ENCODE data around the gene HLA-DMA. TPM values are rescaled to one million over a fixed set of nuclear protein-coding genes. Genes with fewer than 3 reads are reported as not detected.
A peak's percentile ranks its signal among the peaks of the same experiment; 100 is the strongest.

The HLA-DMA gene
- total and polyA plus RNA-seq, 9 donors = 5.7 to 162 (median 19.2) TPM

DNA sequence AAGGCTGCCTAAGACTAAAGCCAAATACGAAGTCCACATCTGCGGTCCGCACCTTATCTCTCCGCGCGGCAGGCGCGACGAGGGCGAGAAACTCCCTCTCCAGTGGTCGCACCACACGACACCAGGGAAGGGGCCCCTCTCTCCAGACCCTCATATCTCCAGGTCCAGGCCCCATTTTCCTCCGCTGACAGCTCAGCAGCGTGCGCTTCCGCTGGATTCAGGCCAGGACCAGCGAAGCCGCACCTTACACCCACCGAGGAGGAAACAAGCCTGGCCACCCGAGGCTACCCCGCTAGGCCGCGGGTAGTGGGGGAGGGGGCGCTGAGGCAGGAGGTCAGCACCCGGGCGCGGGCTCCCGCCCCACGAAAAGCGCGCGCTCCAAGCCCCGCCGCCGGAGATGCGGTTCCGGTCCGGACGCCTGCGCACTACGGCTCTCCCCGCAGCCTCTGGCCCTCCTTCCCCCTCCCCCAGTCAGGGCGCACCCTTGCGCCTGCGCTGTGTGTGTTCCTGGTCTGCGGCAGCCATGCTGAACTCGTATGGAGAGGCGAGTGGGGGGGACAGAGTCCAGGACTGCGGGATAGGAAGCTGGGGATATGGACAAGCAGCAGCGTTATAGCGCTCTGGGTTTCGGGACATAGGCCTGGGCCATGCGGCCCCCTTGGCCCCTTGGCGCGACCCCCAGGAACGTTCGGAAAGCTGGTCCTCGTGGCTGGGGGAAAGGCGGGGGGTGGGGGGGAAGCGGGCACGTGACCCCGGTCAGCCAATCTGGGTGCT lies 15.4 kb upstream of the HLA-DMA start, which contains the start of gene BRD2:
BRD2 (plus strand) TSS at position 502 of the 774 bp plus-strand sequence. CDS start 4,305 bp downstream, outside the sequence.
- TF ChIP-seq EP300 (IDR thresholded peaks at IDR 0.05) (peak; percentile 30), POLR2A (IDR thresholded peaks at IDR 0.05) (peak; percentile 98)
- TF ChIP-seq, protein P1, sequence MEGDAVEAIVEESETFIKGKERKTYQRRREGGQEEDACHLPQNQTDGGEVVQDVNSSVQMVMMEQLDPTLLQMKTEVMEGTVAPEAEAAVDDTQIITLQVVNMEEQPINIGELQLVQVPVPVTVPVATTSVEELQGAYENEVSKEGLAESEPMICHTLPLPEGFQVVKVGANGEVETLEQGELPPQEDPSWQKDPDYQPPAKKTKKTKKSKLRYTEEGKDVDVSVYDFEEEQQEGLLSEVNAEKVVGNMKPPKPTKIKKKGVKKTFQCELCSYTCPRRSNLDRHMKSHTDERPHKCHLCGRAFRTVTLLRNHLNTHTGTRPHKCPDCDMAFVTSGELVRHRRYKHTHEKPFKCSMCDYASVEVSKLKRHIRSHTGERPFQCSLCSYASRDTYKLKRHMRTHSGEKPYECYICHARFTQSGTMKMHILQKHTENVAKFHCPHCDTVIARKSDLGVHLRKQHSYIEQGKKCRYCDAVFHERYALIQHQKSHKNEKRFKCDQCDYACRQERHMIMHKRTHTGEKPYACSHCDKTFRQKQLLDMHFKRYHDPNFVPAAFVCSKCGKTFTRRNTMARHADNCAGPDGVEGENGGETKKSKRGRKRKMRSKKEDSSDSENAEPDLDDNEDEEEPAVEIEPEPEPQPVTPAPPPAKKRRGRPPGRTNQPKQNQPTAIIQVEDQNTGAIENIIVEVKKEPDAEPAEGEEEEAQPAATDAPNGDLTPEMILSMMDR (IDR thresholded peaks at IDR 0.05) = peak in 1 of 3 donors; percentile 20
- H3K4me3 ChIP-seq = peak within 1 kb of the TSS; percentile 54
- no peaks in the 10 kb centered on the region for H3K36me3 ChIP-seq
- WGBS, 3 donors = 0% methylated on average over 38 to 62 of the region's 62 CpGs
- intact Hi-C loops (cut with DNase I) = no loop called here
- H3K9me3 ChIP-seq = no peaks in the 10 kb centered on the region
- peaks cover 4% of the 10 kb centered on the region for H3K4me1 ChIP-seq (ENCODE audit: insufficient read depth)
- peak; percentile 97 to 98 (median 98) for DNase-seq
- H3K27ac ChIP-seq = peak within 1 kb of the TSS; percentile 95 to 98
- H3K27me3 ChIP-seq = no peaks in the 10 kb centered on the region

DNA sequence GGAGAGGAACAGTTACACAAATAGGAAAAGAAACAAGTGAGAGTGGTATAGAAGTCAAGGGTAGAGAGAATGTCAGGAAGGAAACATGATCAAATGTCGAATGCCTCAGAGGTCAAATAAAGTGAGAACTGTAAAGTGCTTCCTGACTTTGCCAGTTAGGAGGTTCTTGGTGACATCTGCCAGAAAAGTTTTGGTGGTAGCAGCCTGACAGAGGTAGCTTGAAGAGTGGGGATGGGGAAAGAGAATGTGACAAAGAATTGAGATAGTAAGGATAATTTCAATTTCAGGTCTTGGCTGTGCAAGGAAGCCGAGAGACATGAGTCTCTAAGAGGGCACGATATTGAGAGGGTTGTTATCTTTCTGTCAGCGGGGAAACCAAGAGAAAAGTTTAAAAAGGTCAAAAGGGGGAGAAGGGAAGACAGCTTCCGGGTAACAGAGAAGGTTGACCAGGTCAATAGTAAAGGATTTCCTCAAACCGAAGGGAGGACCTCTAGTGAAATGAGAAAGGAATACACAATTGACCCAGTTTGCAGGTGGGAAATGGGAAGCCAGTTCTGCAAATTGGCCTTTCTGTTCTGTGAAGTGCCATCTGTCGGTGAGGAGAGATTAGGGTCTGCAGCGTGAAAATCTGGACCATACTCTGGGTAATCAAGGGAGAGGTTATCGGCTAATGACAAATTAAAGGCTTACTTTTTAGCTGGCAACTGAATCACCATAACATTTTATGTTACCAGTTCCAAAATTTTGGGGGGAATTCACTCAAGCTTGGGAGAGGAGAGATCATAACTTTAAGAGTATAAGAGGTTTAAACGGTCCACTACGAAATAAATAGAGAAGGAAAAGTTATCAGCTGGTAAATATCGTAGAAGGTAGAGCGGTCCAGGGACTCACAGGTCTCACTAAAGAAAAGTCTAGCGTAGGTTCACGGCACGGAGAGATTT lies 14.5 kb upstream of the HLA-DMA start:
- H3K36me3 ChIP-seq = no peaks in the 10 kb centered on the region
- H3K4me1 ChIP-seq (ENCODE audit: insufficient read depth) = peaks cover 4% of the 10 kb centered on the region
- no peaks in the 10 kb centered on the region for H3K27me3 ChIP-seq
- TF ChIP-seq POLR2A (IDR thresholded peaks at IDR 0.05) = no peak
- TF ChIP-seq, protein P1 (IDR thresholded peaks at IDR 0.05) = peak in 2 of 3 donors; percentile 30 to 46
- peak overlapping the region; percentile 54 for H3K4me3 ChIP-seq
- H3K27ac ChIP-seq = peak overlapping the region; percentile 95 to 98
- peak in 1 of 5 donors; percentile 39 for DNase-seq
- H3K9me3 ChIP-seq = no peaks in the 10 kb centered on the region
- 8 to 9% (median 8%) methylated on average over 16 of the region's 16 CpGs for WGBS, 3 donors
- intact Hi-C loops (cut with DNase I) = no loop called here

DNA sequence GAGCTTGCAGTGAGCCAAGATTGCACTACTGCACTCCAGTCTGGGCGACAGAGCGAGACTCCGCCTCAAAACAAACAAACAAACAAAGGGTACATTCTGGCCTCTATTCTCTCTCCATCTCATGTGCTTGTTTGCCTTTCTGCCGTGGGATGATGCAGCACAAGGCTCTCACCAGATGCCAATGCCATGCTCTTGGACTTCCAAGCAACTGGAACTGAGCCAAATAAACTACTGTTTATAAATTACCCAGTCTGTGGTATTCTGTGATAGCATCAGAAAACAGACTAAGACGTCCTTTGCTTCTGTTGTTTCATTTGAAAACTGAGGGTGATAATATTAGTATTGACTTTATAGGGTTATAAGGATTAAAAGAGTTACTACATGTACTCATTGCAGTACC lies 11.9 kb upstream of the HLA-DMA start:
- 85 to 94% (median 88%) methylated on average over 5 of the region's 5 CpGs for WGBS, 3 donors
- TF ChIP-seq, protein P1 (IDR thresholded peaks at IDR 0.05) = no peak
- TF ChIP-seq EP300 (IDR thresholded peaks at IDR 0.05) (no peak), POLR2A (IDR thresholded peaks at IDR 0.05) (no peak)
- peaks cover 4% of the 10 kb centered on the region for H3K4me1 ChIP-seq (ENCODE audit: insufficient read depth)
- no peak overlapping the region for H3K4me3 ChIP-seq
- H3K36me3 ChIP-seq = no peaks in the 10 kb centered on the region
- no peaks in the 10 kb centered on the region for H3K27me3 ChIP-seq
- intact Hi-C loops (cut with DNase I) = no loop called here
- DNase-seq = no peak
- H3K9me3 ChIP-seq = no peaks in the 10 kb centered on the region
- H3K27ac ChIP-seq = no peak overlapping the region

DNA sequence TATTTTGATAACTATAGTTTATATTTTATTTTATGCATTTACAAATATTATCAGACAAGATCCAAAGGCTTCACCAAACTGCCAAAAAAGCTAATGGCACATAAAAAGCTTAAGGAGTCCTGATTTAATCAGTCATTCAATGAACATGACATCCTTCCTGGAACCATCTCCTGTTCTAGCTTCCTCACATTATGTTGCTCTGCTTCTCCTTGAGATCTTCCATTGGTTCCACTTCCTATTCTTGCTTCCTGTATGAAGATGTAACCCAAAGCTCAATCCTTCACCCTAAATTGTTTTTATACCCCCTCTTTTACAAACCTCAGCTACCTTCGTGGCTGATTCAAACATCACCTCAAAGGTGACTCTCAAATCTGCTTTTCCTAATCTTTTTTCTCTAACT lies 11.0 kb upstream of the HLA-DMA start:
- no peak overlapping the region for H3K4me3 ChIP-seq
- no peak overlapping the region for H3K27ac ChIP-seq
- peaks cover 4% of the 10 kb centered on the region for H3K4me1 ChIP-seq (ENCODE audit: insufficient read depth)
- no peaks in the 10 kb centered on the region for H3K27me3 ChIP-seq
- H3K36me3 ChIP-seq = no peaks in the 10 kb centered on the region
- DNase-seq = no peak
- H3K9me3 ChIP-seq = no peaks in the 10 kb centered on the region
- intact Hi-C loops (cut with DNase I) = no loop called here
- 61 to 71% (median 71%) methylated on average over 1 of the region's 1 CpG for WGBS, 3 donors
- no peak for TF ChIP-seq EP300 (IDR thresholded peaks at IDR 0.05)
- no peak for TF ChIP-seq POLR2A (IDR thresholded peaks at IDR 0.05)
- TF ChIP-seq, protein P1 (IDR thresholded peaks at IDR 0.05) = no peak
